Testis (tissue), 2 donors: Measurements from ENCODE around the gene NXNL1.

Experiments
- CTCF ChIP-seq, 3 experiments: fragments of 450-650 bp in 2 of 3; fragments of 200-600 bp in 1 of 3; sonication (generic) in 1 of 3; IDR thresholded peaks; one replicate each; pipeline ENCODE4 v1.5.1; 2016 to 2019; ENCODE audit warnings: antibody characterized with exemption in 3 of 3, mild to moderate bottlenecking in 2 of 3, moderate library complexity in 1 of 3
- POLR2A ChIP-seq: fragments of 450-650 bp; IDR thresholded peaks from one replicate; pipeline ENCODE4 v1.6.1; 2017; ENCODE audit warnings: antibody characterized with exemption, mild to moderate bottlenecking, moderate library complexity

- no peak for TF ChIP-seq CTCF (IDR thresholded peaks at IDR 0.05)
- no peak for TF ChIP-seq POLR2A
These were observed 10.3 kb downstream of the NXNL1 start for GRCh38 chr19:17450264-17451075.
